ENCODE measurements around the gene PLEKHB1. TPM values are rescaled to one million over a fixed set of nuclear protein-coding genes. Genes with fewer than 3 reads are reported as not detected.
A peak's percentile ranks its signal among the peaks of the same experiment; 100 is the strongest.

The PLEKHB1 gene, protein sequence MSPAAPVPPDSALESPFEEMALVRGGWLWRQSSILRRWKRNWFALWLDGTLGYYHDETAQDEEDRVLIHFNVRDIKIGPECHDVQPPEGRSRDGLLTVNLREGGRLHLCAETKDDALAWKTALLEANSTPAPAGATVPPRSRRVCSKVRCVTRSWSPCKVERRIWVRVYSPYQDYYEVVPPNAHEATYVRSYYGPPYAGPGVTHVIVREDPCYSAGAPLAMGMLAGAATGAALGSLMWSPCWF
- 1 to 10 TPM; 2.9 to 4.3 (median 3.9) TPM for total RNA-seq
- 5.4 TPM for total RNA-seq (2013)

DNA sequence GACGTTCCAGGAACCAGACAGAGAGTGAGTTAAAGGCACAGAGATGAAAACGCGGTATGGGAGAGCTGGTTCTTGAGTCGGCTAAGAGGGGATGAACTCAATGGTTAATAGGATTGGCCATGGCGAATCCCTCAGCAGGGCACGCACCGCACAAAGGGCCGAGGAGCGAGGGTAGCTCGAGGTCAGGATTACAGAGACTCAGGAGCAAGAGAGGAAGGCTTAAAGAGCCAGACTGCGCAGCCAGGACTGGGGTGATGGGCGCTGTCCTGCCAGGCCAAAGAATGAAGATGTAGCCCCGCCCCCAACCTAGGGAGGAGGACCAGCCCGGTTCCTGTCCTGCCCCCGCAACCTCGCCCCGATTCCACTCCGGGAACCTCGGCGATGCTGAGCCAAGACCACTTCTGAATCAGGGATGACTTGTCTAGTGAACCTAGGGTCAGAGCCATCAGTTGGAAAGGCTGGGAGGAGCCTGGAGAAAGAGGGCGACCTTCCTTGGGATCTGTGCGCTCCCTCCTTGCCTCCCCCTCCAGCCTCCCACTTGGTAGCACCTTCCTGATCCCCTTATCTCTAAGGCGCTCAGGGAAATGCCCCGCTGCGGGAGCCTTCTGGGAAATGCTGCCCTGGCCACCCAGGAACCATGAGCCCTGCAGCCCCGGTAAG lies at the start of gene PLEKHB1:
Gene PLEKHB1 (plus strand): TSS at position 610 of the 660 bp plus-strand sequence. CDS start 28 bp downstream, at position 638.
- H3K4me3 ChIP-seq (ENCODE audit: low read length), result no peak within 1 kb of the TSS
- intact Hi-C loops (cut with micrococcal nuclease), result no loop called here

DNA sequence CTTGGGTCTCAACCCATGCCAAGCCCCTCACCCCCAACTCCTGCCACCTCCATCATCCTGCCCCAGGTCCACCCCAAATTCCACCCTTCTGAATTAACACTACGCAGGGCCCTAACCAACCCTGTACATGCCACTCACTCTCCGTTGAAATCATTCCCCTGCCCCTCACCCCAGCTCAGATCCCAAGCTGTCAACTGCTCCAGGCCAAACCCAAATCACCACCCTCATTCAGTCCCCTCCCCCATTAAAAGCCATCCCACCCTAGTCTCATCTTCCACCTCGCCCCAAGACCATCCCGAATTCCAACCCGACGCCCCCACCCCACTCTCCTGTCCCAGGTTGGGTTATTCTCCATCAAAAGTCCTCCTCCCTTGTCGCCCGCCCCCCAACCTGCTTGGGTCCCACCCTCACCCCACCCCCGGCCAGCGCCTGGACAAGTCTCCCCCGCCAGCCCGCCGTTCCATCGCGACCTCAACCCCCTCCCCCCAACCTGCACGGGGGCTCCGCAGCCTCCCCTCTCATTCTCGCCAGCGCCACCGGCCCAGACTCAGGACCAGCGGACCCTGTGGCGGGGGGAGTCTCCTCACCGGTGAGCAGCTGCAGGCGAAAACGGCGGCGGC lies 48.9 kb upstream of the PLEKHB1 start:
- peak overlapping the region; percentile 97 for H3K4me3 Mint-ChIP-seq
- Histone ChIP-seq H3K27me3 (ENCODE audit: control insufficient read depth, insufficient read depth, low read length) (no peaks in the 10 kb centered on the region), H3K9me3 (ENCODE audit: control insufficient read depth, insufficient read depth, low read length) (no peaks in the 10 kb centered on the region), H3K36me3 (ENCODE audit: control insufficient read depth, insufficient read depth, low read length) (no peaks in the 10 kb centered on the region), H3K4me3 (ENCODE audit: low read length) (peak overlapping the region; percentile 93), H3K27ac (ENCODE audit: low read length) (peak overlapping the region; percentile 50), H3K4me1 (ENCODE audit: control insufficient read depth, insufficient read depth, low read length) (peaks cover 15% of the 10 kb centered on the region)
- ATAC-seq (no peak), DNase-seq (peak in 1 of 2 donors; percentile 22)
- no peaks in the 10 kb centered on the region for H3K27me3 Mint-ChIP-seq (ENCODE audit: low read depth in 2 of 2)
- H3K27ac Mint-ChIP-seq, result peak overlapping the region; percentile 90
- TF ChIP-seq, protein P1, sequence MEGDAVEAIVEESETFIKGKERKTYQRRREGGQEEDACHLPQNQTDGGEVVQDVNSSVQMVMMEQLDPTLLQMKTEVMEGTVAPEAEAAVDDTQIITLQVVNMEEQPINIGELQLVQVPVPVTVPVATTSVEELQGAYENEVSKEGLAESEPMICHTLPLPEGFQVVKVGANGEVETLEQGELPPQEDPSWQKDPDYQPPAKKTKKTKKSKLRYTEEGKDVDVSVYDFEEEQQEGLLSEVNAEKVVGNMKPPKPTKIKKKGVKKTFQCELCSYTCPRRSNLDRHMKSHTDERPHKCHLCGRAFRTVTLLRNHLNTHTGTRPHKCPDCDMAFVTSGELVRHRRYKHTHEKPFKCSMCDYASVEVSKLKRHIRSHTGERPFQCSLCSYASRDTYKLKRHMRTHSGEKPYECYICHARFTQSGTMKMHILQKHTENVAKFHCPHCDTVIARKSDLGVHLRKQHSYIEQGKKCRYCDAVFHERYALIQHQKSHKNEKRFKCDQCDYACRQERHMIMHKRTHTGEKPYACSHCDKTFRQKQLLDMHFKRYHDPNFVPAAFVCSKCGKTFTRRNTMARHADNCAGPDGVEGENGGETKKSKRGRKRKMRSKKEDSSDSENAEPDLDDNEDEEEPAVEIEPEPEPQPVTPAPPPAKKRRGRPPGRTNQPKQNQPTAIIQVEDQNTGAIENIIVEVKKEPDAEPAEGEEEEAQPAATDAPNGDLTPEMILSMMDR (IDR thresholded peaks at IDR 0.05), result no peak
- 4% methylated on average over 24 of the region's 27 CpGs for WGBS (ENCODE audit: insufficient coverage)
- H3K36me3 Mint-ChIP-seq, result no peaks in the 10 kb centered on the region
- H3K9me3 Mint-ChIP-seq, result no peaks in the 10 kb centered on the region
- peaks cover 33 to 35% of the 10 kb centered on the region in 2 donors for H3K4me1 Mint-ChIP-seq
- intact Hi-C loops (cut with micrococcal nuclease), result no loop called here

More for the DNA sequence above, at the start of gene PLEKHB1:
- H3K4me1 ChIP-seq (ENCODE audit: control insufficient read depth, insufficient read depth, low read length), result peaks cover 13% of the 10 kb centered on the region
- no peak within 1 kb of the TSS for H3K27ac ChIP-seq (ENCODE audit: low read length)
- no peaks in the 10 kb centered on the region for H3K9me3 ChIP-seq (ENCODE audit: control insufficient read depth, insufficient read depth, low read length)
- Mint-ChIP-seq H3K9me3 (no peaks in the 10 kb centered on the region), H3K4me1 (peaks cover 4 to 10% of the 10 kb centered on the region in 2 donors), H3K27ac (peak within 1 kb of the TSS in 1 of 2 donors; percentile 70), H3K4me3 (peak within 1 kb of the TSS; percentile 37), H3K36me3 (no peaks in the 10 kb centered on the region), H3K27me3 (ENCODE audit: low read depth in 2 of 2) (peaks cover 0 to 10% of the 10 kb centered on the region in 2 donors)
- TF ChIP-seq, protein P1 (IDR thresholded peaks at IDR 0.05), result no peak
- ATAC-seq, result no peak
- DNase-seq, result no peak
- WGBS (ENCODE audit: insufficient coverage), result 85% methylated on average over 25 of the region's 26 CpGs
- no peaks in the 10 kb centered on the region for H3K36me3 ChIP-seq (ENCODE audit: control insufficient read depth, insufficient read depth, low read length)
- H3K27me3 ChIP-seq (ENCODE audit: control insufficient read depth, insufficient read depth, low read length), result no peaks in the 10 kb centered on the region

DNA sequence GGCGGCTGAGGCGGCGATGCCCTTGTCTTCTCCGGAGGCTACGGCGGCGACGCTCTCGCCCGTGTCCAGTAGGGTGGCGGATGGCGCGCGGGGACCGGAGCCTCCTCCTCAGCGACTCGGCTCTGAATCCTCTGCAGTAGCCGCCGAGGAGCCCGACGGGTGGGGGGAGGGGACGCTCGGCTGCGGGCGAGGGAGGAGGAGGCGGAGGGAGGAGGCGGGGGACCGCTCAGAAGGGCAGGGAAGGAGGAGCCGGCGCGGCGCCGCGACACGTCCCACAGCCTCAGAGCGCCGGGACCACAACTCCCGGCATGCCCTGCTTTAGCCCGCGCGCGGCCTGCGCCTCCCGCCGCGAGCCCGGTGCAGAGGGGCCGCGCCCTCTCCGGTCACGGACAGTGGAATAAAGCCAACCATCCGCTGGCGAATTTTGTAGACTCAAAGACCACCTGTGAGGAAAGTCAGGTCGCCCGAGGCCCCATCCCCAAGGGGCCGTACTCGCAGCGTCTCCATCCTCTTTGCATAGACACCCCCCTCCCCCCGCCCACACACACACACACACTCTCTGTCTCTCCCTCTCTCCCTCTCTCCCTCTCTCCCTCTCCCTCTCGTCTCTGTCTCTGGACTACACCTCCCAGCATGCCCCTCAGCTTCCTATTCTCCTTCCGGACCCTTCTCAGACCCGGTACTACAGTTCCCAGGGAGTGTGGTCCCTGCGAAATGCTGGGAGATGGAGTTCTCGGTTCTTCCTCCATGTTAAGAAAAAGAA lies 48.2 kb upstream of the PLEKHB1 start, which contains the start of gene FAM168A:
Gene FAM168A (minus strand): TSS at position 157 of the 763 bp plus-strand sequence. CDS start 129,638 bp downstream, outside the sequence.
- H3K36me3 Mint-ChIP-seq, result no peaks in the 10 kb centered on the region
- peak within 1 kb of the TSS; percentile 97 for H3K4me3 Mint-ChIP-seq
- peak within 1 kb of the TSS; percentile 90 for H3K27ac Mint-ChIP-seq

More for the DNA sequence above, 48.2 kb upstream of the PLEKHB1 start, which contains the start of gene FAM168A:
- peak within 1 kb of the TSS; percentile 93 for H3K4me3 ChIP-seq (ENCODE audit: low read length)
- no peaks in the 10 kb centered on the region for H3K9me3 ChIP-seq (ENCODE audit: control insufficient read depth, insufficient read depth, low read length)
- DNase-seq (peak; percentile 81 to 97), ATAC-seq (peak; percentile 94 to 98 (median 95))
- peak within 1 kb of the TSS; percentile 86 for H3K27ac ChIP-seq (ENCODE audit: low read length)
- H3K27me3 Mint-ChIP-seq (ENCODE audit: low read depth in 2 of 2), result no peaks in the 10 kb centered on the region
- H3K36me3 ChIP-seq (ENCODE audit: control insufficient read depth, insufficient read depth, low read length), result no peaks in the 10 kb centered on the region
- peaks cover 33% of the 10 kb centered on the region in 2 donors for H3K4me1 Mint-ChIP-seq
- intact Hi-C loops (cut with micrococcal nuclease), result no loop called here
- TF ChIP-seq, protein P1 (IDR thresholded peaks at IDR 0.05), result no peak
- H3K9me3 Mint-ChIP-seq, result no peaks in the 10 kb centered on the region
- H3K4me1 ChIP-seq (ENCODE audit: control insufficient read depth, insufficient read depth, low read length), result peaks cover 15% of the 10 kb centered on the region
- WGBS (ENCODE audit: insufficient coverage), result under 1% methylated on average over 63 of the region's 64 CpGs
- no peaks in the 10 kb centered on the region for H3K27me3 ChIP-seq (ENCODE audit: control insufficient read depth, insufficient read depth, low read length)

All from natural killer cell (primary cell).